Stimulated activated memory B cell treated with anti-CD40 and anti-IgM and Interleukin-4, amounts not matched to agents 10 μg/mL and 1 μg/mL and 100 μg/mL, for 72 hours (primary cell): ENCODE measurements around the gene VPS16.

ENCODE experiments used
- ATAC-seq: fragments of 150-1000 bp; cut with Tn5 transposase; 2 replicates; pipeline ENCODE4 v1.10.0; 2021
- H3K27ac Mint-ChIP-seq: one replicate; pipeline ENCODE4 v1.8.0; 2022; ENCODE audit warnings: mild to moderate bottlenecking, mixed read lengths
- H3K27me3 Mint-ChIP-seq: one replicate; pipeline ENCODE4 v1.8.0; 2022; ENCODE audit warnings: mixed read lengths
- H3K36me3 Mint-ChIP-seq: one replicate; pipeline ENCODE4 v1.8.0; 2022; ENCODE audit warnings: mixed read lengths
- H3K4me1 Mint-ChIP-seq: one replicate; pipeline ENCODE4 v1.8.0; 2022; ENCODE audit warnings: mixed read lengths
- H3K4me3 Mint-ChIP-seq: one replicate; pipeline ENCODE4 v1.8.0; 2022; ENCODE audit warnings: mild to moderate bottlenecking, moderate library complexity, mixed read lengths
- H3K9me3 Mint-ChIP-seq: one replicate; pipeline ENCODE4 v1.8.0; 2022; ENCODE audit warnings: mixed read lengths

VPS16 gene

DNA sequence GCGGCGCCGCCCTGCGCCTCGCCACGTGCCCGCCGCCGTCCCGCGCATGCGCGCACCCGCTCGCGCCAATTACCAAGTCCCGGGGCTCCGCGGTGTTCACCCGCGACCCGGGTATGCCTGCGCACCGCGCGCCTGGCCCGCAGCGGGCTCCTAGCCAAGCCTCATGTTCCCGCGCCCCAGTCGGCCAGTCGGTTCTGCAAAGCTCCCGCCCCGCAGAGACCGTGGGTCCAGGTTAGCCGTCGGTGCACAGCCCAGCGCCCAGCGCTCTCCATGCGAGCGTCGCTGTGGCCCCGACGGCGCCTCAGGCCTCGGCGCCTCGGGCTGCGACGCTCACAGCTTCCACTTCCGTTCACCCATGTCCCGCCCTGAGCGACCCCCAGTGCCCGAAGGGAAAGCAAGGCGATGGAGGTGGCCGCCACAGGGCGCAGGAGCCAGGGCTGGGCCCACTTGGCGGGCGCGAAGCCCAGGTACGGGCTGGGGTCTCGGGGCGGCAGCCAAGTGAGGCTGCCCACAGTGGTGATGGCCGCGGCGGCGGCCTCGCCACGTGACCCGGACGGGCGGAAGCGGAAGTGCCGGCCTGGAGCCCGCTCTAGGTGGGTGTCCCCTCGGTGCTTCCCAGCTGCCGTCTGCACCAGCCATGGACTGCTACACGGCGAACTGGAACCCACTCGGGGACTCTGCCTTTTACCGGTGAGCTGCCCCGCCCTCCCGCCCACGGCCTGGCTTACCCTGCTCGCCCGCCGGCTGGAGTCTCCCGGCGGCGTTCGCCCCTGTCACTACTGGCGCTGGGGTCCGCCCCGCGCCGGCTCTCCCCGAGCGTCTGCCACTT is at the start of gene VPS16, which contains the start of gene PCED1A:
VPS16 (plus strand) TSS at position 608 of the 829 bp plus-strand sequence; CDS start at position 638, 30 bp downstream.
PCED1A (minus strand) TSS at position 518 of the 829 bp plus-strand sequence. CDS start 743 bp downstream, outside the sequence.
- Mint-ChIP-seq H3K4me1 (peaks cover 42% of the 10 kb centered on the region), H3K36me3 (peaks cover 24% of the 10 kb centered on the region), H3K4me3 (peak within 1 kb of the TSS; percentile 87), H3K27ac (peak within 1 kb of the TSS; percentile 93), H3K9me3 (no peaks in the 10 kb centered on the region), H3K27me3 (no peaks in the 10 kb centered on the region)
- ATAC-seq: peak; percentile 99

DNA sequence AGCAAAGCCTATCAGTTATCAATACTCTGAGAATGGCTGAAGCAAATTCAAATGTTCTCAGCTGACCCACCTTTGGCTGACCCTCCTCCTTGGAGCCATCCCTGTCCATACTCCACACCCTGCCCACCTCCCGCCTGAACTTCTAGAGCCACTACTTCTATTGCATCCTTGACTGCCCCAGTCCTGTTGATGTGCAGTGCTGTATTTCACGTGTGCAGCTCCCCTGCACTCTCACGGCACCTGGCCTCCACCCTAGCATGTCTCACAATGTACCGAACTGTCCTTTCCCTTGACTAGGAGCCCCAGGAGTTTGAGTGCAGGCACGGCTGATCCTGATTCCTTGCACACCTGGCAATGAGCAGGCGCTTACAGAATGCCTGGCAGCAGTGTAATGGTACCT is 47.1 kb upstream of the VPS16 start:
- Mint-ChIP-seq H3K9me3 (no peaks in the 10 kb centered on the region), H3K27me3 (peaks cover 77% of the 10 kb centered on the region), H3K4me3 (no peak overlapping the region), H3K36me3 (no peaks in the 10 kb centered on the region), H3K4me1 (peaks cover 5% of the 10 kb centered on the region), H3K27ac (no peak overlapping the region)
- ATAC-seq: no peak

DNA sequence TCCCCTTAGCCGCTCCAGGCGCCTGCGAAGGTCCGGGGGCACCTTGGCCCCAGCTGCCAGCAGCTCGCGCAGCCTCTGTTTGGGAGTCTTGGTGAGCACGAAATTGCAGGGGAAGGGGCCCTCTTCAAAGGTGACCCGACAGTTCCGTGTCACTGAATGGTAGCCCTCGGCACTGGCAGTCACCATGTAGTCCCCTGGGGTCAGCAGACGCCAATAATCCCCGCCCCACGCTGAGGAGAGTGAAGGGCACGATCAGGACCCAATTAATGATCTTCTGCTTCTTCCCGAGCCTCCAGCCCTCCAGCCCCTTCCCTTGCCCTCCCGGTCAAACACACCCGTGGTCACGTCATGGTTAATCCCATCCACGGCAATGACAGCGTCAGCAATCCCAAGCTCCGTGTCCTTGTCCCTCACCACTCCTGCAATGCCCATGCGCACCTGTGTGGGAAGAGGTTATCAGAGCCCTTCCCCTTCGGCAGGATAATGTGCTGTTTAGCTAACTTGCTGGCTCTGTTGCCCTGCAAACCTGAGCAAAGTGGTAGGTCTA is 46.3 kb upstream of the VPS16 start:
- Mint-ChIP-seq H3K4me3 (no peak overlapping the region), H3K27ac (no peak overlapping the region), H3K27me3 (peaks cover 77% of the 10 kb centered on the region), H3K9me3 (no peaks in the 10 kb centered on the region), H3K36me3 (no peaks in the 10 kb centered on the region), H3K4me1 (peaks cover 11% of the 10 kb centered on the region)
- ATAC-seq: no peak

DNA sequence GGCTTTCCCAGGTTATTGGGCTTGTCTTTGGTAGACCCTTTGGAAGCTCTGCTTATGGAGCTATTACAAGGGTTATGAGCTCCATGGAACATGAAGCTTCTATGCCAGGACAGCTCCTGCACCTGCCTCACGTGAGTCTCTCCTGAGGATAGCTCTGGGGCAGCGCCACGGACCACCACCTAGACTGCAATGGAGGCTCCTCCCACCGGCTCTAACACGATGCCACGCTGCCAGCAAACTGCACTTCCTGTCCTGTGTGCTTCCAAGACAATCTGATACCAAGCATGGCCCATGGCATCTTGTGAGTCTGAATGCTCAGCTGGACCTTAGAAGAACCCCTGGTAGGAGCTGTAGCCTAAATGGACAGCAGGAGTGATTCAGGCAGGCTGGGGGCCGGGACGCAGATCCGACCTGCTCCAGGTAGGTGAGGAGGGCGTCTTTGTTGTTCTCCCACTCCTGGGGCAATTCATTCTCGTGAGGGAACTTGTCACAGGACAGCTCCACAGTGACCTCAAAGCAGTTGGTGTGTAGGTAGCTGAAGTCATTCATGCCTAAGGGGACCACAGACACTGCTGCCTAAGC is 45.6 kb upstream of the VPS16 start:
- Mint-ChIP-seq H3K27ac (no peak overlapping the region), H3K4me3 (no peak overlapping the region), H3K4me1 (peaks cover 18% of the 10 kb centered on the region), H3K9me3 (no peaks in the 10 kb centered on the region), H3K27me3 (peaks cover 80% of the 10 kb centered on the region), H3K36me3 (no peaks in the 10 kb centered on the region)
- no peak for ATAC-seq

DNA sequence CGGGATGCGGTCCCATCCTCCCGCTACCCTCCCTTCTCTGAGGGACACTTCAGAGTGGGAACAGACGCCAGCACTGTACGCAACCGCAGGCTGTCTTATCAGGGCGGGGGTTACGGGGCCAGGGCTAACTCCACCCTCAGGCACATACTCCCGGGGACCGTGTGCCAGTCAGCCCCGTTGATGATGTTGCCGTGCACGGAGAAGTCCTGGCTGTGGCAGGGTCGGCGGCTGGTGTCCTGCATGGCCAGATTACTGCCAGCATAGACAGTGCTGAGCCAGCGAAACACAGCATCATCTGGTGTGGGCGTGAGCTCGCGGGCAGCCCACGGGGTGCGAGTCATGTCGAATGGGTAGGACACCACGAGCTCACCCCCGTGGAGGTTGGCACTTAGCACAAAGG is 45.1 kb upstream of the VPS16 start:
- Mint-ChIP-seq H3K9me3 (no peaks in the 10 kb centered on the region), H3K27ac (no peak overlapping the region), H3K36me3 (no peaks in the 10 kb centered on the region), H3K27me3 (peaks cover 80% of the 10 kb centered on the region), H3K4me3 (no peak overlapping the region), H3K4me1 (peaks cover 21% of the 10 kb centered on the region)
- no peak for ATAC-seq

DNA sequence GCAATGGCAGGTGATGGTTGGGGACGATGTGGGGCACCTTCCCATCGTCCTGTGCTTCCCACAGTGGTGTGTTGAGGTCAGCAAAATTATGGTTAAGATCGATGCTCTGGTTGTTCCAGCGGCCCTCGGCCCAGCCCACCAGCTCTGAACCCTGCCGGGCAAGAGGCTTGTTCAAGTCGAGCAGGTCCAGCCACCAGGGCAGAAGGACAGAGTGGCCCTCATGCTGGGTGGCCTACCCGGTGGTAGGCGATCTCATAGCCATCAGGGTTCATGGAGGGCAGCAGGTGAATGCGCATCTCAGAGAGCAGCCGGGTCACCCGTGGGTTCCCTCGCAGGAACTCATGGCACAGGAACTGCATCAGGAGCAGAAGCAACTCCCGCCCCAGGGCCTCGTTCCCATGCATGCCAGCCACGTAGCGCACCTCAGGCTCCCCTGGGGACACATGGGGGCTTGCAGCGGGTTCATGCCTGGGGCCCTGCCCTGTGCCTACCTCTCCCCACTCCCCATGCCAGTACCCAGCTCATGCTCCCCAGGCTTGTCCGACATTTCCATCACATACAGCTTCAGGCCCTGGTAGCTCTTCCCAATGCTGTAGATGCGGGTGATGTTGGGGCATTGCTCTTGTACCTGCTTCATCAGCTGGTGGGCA is 44.4 kb upstream of the VPS16 start:
- no peak overlapping the region for H3K27ac Mint-ChIP-seq
- no peak overlapping the region for H3K4me3 Mint-ChIP-seq
- no peak for ATAC-seq
- H3K27me3 Mint-ChIP-seq: peaks cover 81% of the 10 kb centered on the region
- no peaks in the 10 kb centered on the region for H3K36me3 Mint-ChIP-seq
- H3K9me3 Mint-ChIP-seq: no peaks in the 10 kb centered on the region
- peaks cover 28% of the 10 kb centered on the region for H3K4me1 Mint-ChIP-seq

DNA sequence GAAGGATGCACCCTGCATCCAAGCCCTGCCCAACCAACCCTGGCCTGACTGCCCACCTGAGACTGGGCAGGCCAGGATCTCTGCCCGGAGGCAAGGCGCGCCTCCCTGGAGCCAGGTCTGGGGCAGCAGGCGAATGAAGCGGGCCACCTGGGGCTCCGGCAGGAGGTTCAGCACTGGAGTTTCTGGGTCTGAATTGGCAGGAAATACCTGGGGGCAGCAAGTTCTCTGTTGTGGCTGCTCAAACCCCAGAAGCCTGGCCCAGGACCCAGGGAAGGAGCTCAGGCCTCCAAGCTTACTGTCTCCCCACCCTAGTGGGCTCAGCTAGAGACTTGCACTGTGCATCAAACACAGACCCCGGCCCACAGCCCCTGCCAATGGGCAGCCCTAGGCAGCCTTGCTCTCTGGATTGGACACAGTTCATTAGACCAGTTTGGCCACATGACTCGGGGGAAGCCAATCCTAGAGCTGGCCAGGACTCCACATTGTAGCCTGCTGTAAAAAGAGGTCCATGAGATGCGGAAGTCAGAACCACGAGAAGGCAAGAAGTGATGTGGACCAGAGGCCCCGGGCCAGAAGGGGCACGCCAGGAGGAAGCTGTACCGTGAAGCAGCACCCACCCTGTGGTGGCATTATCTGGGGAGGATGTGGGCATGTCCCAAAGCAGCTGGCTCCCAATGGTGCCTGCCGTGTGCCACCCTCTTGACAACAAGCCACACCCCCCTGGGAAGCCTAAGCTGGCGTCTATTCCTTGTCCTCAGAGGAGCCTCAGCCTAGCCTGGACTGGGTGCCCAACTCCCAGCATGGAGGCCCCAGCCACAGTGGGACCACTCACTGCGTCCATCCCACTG is 43.2 kb upstream of the VPS16 start:
- no peak overlapping the region for H3K4me3 Mint-ChIP-seq
- H3K27me3 Mint-ChIP-seq: peaks cover 77% of the 10 kb centered on the region
- no peak for ATAC-seq
- peaks cover 32% of the 10 kb centered on the region for H3K4me1 Mint-ChIP-seq
- no peak overlapping the region for H3K27ac Mint-ChIP-seq
- H3K9me3 Mint-ChIP-seq: no peaks in the 10 kb centered on the region
- no peaks in the 10 kb centered on the region for H3K36me3 Mint-ChIP-seq

DNA sequence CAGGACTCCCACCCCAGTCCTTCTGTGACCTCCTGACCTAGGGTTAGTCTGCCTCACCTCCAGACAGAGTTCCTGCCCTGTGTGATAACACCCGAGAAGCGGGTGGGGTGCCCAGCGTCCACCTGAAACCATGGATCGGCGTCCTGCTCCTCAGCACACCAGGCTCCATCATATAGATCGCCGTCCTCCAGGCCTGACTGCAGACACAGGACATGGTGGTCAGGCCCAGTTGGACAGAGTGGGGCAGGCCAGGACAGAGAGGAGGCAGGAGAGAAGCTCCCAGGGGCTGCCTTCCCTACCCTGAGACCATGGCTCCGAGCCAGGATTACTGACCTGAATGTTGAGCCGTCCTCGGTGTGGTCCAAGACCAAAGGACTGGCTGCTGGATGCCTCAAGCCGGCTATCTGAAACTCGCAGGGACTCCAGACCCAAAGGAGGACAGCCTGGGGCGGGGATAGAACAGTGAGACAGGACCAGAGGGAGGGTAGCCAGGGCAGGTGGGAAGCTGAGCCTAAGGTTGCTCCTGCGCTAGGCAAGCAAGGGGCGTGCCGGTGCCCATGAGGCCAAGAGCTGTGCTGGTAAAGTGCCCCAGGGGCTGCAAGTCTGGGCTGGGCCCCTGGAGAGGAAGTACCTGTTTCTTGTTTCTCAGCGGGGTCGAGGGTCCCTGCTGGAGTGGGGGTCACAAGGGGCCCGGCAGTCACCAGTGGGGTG is 42.3 kb upstream of the VPS16 start:
- no peak for ATAC-seq
- H3K27me3 Mint-ChIP-seq: peaks cover 74% of the 10 kb centered on the region
- H3K36me3 Mint-ChIP-seq: no peaks in the 10 kb centered on the region
- no peak overlapping the region for H3K4me3 Mint-ChIP-seq
- peaks cover 32% of the 10 kb centered on the region for H3K4me1 Mint-ChIP-seq
- H3K9me3 Mint-ChIP-seq: no peaks in the 10 kb centered on the region
- no peak overlapping the region for H3K27ac Mint-ChIP-seq

DNA sequence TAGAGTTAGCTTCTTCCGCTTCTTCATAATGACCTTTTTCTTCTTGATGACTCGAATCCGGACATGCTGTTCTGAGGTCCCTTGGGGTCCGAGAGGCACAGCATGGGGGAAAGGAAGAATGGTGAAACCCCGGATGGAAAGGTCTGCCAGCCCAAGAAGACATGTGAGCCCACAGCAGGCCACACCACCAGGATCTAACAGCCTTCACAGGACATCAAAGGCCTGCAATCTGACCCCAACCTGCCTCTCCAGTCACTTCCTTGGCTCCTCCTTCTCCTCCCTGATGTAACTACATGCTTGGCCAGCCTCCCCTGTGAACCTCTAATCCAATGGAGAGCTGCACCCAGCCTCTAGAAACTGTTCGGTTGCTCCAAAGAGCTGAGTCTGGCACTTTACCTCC is 41.7 kb upstream of the VPS16 start:
- ATAC-seq: peak; percentile 31
- H3K27me3 Mint-ChIP-seq: peaks cover 69% of the 10 kb centered on the region
- H3K4me1 Mint-ChIP-seq: peaks cover 32% of the 10 kb centered on the region
- no peaks in the 10 kb centered on the region for H3K9me3 Mint-ChIP-seq
- H3K27ac Mint-ChIP-seq: no peak overlapping the region
- no peak overlapping the region for H3K4me3 Mint-ChIP-seq
- H3K36me3 Mint-ChIP-seq: no peaks in the 10 kb centered on the region

DNA sequence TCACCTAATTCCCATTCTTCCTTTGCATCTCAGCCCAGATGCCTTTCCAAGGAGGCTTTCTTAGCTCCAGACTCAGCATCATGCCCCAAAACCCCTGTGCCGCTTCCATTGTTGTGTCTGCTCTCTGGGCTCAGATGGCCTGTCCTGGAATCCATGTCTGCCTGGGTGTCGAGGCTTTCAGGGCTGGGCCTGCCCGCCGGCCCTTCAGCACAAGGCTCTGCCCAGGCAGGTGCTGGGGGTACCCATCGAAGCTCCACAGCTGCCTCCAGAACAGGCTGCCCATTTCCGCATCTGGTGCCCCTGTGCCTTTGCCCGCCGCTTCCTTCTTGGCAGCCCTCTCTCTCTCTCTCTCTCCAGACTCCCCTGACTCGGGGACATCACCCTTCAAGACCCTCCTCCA is 41.3 kb upstream of the VPS16 start:
- peak overlapping the region; percentile 31 for H3K27ac Mint-ChIP-seq
- no peaks in the 10 kb centered on the region for H3K36me3 Mint-ChIP-seq
- no peaks in the 10 kb centered on the region for H3K9me3 Mint-ChIP-seq
- peaks cover 32% of the 10 kb centered on the region for H3K4me1 Mint-ChIP-seq
- ATAC-seq: no peak
- H3K27me3 Mint-ChIP-seq: peaks cover 70% of the 10 kb centered on the region
- H3K4me3 Mint-ChIP-seq: peak overlapping the region; percentile 69

DNA sequence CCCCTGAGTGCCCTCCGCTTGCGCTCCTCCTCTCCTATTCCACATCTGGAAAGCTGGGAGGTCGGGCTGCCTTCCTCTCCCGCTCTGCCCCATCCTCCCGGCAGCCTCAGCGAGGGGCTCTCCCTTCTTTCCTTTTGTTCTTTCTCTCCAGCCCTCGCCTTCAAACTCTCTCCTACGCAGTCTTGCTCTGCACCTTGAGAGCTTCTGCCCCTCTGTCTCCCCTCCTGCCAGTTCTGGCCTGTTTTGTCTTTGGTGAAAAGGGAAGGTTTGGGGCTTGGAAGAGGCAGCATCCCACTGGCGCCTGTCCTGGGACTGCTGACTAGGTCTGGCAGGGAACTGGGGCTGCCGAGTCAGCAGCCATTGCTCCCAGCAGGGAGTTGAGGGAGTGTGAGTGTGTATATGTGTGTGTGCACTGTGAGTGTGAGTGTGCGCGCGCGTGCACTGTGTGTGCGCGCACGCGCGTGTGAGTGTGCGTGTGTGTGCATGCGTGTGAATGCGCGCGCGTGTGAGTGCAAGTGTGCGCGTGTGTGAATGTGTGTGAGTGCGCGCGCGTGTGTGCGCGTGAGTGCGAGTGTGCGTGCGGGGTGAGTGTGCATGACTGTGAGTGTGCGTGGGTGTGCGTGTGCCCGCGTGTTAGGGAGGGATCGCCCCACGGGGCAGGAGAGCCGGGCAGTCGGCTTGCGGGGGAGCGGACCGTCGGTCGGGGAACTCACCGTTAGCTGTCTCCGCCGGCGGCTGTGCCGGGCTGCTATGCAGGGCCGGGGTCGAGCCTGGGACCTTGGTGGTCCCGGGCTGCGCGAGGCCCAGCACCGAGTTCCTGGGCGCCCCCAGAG is 40.6 kb upstream of the VPS16 start:
- Mint-ChIP-seq H3K4me1 (peaks cover 32% of the 10 kb centered on the region), H3K27ac (peak overlapping the region; percentile 31), H3K27me3 (peaks cover 75% of the 10 kb centered on the region), H3K4me3 (peak overlapping the region; percentile 69), H3K36me3 (no peaks in the 10 kb centered on the region), H3K9me3 (no peaks in the 10 kb centered on the region)
- ATAC-seq: no peak

DNA sequence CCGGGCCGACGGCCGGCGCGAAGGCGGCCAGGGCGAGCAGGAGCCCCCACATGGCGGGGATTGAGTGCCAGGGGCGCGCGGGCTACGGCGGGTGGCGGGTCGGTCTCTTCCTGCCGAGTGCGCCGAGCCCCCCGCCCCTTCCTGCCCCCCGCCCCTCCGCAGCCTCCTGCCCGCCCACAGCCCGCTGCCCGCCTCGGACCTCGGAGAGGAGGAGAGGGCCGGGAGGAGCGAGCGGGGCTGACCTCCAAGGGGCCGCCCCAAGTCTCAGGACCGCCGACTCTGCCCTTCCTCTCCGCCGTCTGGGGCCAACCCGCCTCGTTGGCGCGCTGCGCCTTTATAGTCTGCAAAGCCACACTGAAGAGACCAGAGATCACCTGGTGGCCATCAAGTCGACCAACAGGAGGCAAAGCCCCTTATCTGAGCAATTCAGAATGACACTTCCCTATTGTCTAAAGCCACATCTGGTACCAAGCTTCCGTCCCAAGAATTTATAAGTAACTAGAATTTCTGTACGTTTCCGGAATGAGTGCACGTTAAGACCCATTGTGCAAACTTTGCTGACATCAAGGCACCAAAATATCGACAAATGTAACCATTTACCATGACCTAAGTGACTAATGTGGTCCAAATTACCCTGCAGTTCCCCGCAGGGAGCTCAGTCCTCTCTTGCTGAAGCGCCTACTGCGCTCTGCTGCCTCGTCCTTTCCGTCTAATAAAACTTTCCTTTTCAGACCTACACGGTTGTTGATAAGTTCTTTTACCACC is 39.8 kb upstream of the VPS16 start, which contains the start of gene CPXM1:
CPXM1 (minus strand) TSS at position 107 of the 765 bp plus-strand sequence; CDS start at position 52, 55 bp downstream.
- Mint-ChIP-seq H3K9me3 (no peaks in the 10 kb centered on the region), H3K27me3 (peaks cover 81% of the 10 kb centered on the region)

DNA sequence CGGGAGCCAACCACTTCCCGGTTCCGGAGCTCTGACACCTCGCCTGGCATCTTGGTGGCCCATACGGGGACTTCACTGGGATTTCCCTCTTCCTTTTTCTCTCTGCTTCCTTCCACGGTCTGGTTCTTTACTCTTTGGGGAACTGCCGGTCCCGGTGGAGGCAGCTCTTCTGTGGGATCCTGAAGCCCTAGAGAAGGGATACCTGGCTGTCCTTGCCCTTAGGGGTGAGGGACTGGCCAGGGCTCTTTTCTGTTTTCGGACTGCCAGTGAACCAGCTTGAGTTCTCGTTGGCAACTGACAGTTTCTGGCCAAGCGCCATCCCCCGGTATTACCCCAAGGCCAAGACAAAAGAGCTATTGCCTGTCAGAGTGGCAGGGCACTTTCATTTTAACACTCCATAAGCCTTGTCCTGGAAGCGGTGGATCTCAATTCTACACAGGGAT is 39.2 kb upstream of the VPS16 start:
- no peak for ATAC-seq
- Mint-ChIP-seq H3K4me1 (peaks cover 32% of the 10 kb centered on the region), H3K4me3 (peak overlapping the region; percentile 32), H3K9me3 (no peaks in the 10 kb centered on the region), H3K27me3 (peaks cover 84% of the 10 kb centered on the region), H3K36me3 (no peaks in the 10 kb centered on the region), H3K27ac (no peak overlapping the region)

More for the DNA sequence above, 39.8 kb upstream of the VPS16 start, which contains the start of gene CPXM1:
- peak within 1 kb of the TSS; percentile 31 for H3K27ac Mint-ChIP-seq
- peak; percentile 24 for ATAC-seq
- peaks cover 32% of the 10 kb centered on the region for H3K4me1 Mint-ChIP-seq
- peak within 1 kb of the TSS; percentile 69 for H3K4me3 Mint-ChIP-seq
- no peaks in the 10 kb centered on the region for H3K36me3 Mint-ChIP-seq
